Measurements from ENCODE around the gene KHSRP. TPM values are rescaled to one million over a fixed set of nuclear protein-coding genes. Genes with fewer than 3 reads are reported as not detected.
A peak's percentile ranks its signal among the peaks of the same experiment; 100 is the strongest.

The KHSRP gene
- polyA plus RNA-seq, 3 donors, result 310 to 362 (median 359) TPM

- no peak for DNase-seq
These were observed 30.6 kb downstream of the KHSRP start for GRCh38 chr19:6393983-6394412.

GRCh38 chr19:6393074-6393982, 31.3 kb downstream of the KHSRP start, which contains the start of gene GTF2F1:
Gene GTF2F1 (minus strand): TSS chr19:6393164. CDS start chr19:6392995, 169 bp downstream.
- DNase-seq, result peak; percentile 97

- no peak for DNase-seq
These were observed 32.2 kb downstream of the KHSRP start for GRCh38 chr19:6392221-6393073.

- no peak for DNase-seq
These were observed 37.2 kb downstream of the KHSRP start for GRCh38 chr19:6387372-6387771.

GRCh38 chr19:6384381-6384780, 40.2 kb downstream of the KHSRP start:
- DNase-seq, result no peak

GRCh38 chr19:6383188-6383587, 41.4 kb downstream of the KHSRP start:
- DNase-seq, result no peak

- no peak for DNase-seq
These were observed 43.4 kb downstream of the KHSRP start for GRCh38 chr19:6381030-6381750.

GRCh38 chr19:6379744-6380143, 44.9 kb downstream of the KHSRP start:
- no peak for DNase-seq

DNA sequence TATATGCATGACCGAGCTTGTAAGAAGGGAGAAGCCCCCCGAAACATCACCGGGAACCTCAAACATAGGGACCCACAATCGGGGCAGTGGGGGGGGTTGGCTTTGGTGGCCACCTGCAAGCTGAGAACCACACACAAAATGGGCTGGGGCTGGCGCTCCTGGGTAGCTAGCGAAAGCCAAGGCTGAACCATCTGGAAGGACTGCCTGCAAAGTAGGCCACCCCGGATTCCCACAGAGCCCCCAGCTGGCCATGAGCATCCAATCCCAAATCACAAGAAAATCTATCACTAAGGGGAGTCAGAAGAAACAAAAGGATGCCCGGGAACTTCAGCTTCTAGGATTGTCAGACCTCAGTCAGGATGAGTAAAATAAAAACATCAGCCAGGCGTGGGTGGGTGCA, 46.1 kb downstream of the KHSRP start:
- DNase-seq, result no peak

DNA sequence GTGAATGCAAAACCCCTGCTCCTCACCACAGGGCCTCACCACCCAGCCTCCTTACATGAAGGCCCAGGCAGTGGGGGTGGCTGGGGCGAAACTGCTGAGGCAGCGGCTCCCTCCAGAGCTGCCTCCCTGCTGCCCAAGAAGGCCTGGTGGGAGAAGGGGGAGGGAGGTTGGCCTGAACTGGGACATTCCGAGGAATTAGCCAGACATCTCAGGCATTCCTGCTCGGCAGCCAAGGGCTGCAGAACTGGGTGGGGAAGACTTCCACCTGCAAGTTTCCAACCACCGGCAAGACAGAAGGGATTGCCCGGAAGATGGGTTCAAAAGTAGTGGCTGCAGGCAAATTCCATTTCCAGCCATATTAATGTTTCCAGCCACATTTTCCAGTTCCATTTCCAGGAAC, 46.6 kb downstream of the KHSRP start:
- DNase-seq, result peak; percentile 52

- DNase-seq, result no peak
These were observed 48.0 kb downstream of the KHSRP start for GRCh38 chr19:6376512-6377190.

GRCh38 chr19:6375411-6376010, 49.1 kb downstream of the KHSRP start, which contains the start of gene PSPN:
Gene PSPN (minus strand): TSS chr19:6375933. CDS start chr19:6375849, 84 bp downstream.
- DNase-seq, result no peak

DNA sequence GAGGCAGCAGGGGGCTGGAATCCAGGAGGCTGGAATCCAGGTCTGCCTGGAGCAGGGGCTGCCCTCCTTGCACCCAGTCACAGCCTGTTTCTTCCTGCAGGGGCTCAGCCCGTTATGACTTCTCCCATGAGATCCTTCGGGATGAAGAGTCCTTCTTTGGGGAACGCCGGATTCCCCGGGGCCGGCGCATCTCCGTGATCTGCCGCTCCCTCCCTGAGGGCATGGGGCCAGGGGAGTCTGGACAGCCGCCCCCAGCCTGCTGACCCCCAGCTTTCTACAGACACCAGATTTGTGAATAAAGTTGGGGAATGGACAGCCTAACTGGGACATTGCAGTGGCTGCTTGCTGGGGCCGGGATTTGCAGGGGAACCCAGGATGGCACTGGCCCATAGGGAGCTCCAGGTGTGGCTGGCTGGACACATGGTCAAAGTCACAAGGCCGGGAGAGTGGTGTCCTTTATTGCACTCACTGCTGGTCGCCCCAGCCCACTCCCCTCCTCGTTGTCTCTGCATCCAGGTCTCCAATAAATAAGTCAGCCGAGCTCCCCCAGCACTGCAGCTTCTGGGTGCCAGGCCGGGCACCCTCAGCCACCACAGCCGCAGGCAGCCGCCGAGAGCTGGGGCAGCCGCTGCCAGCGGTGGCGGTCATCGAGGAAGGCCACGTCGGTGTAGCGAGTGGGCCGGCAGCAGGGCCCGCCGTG, 49.8 kb downstream of the KHSRP start:
- no peak for DNase-seq

DNA sequence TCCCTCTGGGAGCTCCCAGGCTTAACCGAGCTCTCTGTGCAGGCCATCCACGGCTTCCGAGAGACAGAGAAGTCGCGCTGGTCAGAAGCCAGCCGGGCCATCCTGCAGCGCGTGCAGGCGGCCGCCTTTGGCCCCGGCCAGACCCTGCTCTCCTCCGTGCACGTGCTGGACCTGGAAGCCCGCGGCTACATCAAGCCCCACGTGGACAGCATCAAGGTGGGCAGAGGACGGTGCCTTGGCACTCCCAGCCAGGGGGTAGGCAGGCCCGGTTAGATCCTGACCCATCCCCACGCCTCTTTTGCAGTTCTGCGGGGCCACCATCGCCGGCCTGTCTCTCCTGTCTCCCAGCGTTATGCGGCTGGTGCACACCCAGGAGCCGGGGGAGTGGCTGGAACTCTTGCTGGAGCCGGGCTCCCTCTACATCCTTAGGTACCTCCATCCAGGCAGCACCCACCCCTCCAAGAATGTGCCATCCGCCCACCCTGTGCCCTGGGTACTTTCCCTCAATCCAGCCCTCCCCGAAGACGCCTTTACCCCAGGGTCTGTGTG, 50.4 kb downstream of the KHSRP start:
- no peak for DNase-seq

DNA sequence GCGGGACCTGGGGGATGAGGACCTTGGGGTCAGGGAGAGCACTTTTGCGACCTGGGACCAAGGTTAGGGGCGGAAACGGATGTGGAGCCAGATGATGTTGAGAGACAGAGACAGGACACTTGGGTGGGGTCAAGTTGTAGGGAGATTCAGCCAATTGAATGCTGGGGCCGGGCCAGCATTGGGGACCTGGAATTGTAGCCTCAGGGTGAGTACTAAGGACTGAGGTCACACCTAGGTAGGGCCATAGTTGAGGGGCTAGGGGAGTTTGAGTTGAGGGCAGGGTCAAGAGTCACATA, 50.9 kb downstream of the KHSRP start:
- DNase-seq, result no peak

- peak; percentile 96 for DNase-seq
These were observed 51.4 kb downstream of the KHSRP start for GRCh38 chr19:6373096-6373812.

GRCh38 chr19:6372594-6373095, 52.0 kb downstream of the KHSRP start, which contains the start of gene ALKBH7:
Gene ALKBH7 (plus strand): TSS chr19:6372794. CDS start chr19:6372821, 27 bp downstream.
- DNase-seq, result peak; percentile 100

DNA sequence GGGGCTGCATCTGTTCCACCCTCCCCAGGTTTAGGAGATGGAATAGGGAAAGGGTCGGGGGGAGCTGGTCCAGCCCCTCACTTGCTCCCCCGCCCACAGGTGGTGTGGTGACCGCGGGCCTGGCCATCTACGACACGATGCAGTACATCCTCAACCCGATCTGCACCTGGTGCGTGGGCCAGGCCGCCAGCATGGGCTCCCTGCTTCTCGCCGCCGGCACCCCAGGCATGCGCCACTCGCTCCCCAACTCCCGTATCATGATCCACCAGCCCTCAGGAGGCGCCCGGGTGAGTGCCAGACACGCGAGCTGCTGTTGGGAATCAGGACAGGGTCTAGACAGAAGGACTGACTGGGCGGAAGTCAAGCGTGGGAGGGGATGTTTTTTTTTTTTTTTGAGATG, 60.3 kb downstream of the KHSRP start:
- DNase-seq, result no peak

All from renal pelvis (tissue), 4 donors.